ENCODE measurements around the gene SYNE2.
"Not testable (repeated sequence)": the region's sequence is repeated elsewhere in the genome, so short reads cannot be mapped to it uniquely, and the experiment has no call there.

SYNE2 gene

GRCh38 chr14:64174922-64175782, 322.3 kb downstream of the SYNE2 start:
- intact Hi-C loops (cut with micrococcal nuclease) = no loop called here
- no peaks in the 10 kb centered on the region for H3K27me3 Mint-ChIP-seq
- H3K4me3 Mint-ChIP-seq = no peak overlapping the region
- no peak overlapping the region for H3K27ac Mint-ChIP-seq
- no peaks in the 10 kb centered on the region for H3K9me3 Mint-ChIP-seq
- no peaks in the 10 kb centered on the region for H3K4me1 Mint-ChIP-seq (ENCODE audit: low read depth)
- no peaks in the 10 kb centered on the region for H3K36me3 Mint-ChIP-seq (ENCODE audit: low read depth)

- no peak overlapping the region for H3K4me3 Mint-ChIP-seq
- no peaks in the 10 kb centered on the region for H3K27me3 Mint-ChIP-seq
- H3K27ac Mint-ChIP-seq = no peak overlapping the region
- no peaks in the 10 kb centered on the region for H3K36me3 Mint-ChIP-seq (ENCODE audit: low read depth)
- no peaks in the 10 kb centered on the region for H3K4me1 Mint-ChIP-seq (ENCODE audit: low read depth)
- H3K9me3 Mint-ChIP-seq = no peaks in the 10 kb centered on the region
- intact Hi-C loops (cut with micrococcal nuclease) = no loop called here
Observed at GRCh38 chr14:64176330-64176729, 323.5 kb downstream of the SYNE2 start.

DNA sequence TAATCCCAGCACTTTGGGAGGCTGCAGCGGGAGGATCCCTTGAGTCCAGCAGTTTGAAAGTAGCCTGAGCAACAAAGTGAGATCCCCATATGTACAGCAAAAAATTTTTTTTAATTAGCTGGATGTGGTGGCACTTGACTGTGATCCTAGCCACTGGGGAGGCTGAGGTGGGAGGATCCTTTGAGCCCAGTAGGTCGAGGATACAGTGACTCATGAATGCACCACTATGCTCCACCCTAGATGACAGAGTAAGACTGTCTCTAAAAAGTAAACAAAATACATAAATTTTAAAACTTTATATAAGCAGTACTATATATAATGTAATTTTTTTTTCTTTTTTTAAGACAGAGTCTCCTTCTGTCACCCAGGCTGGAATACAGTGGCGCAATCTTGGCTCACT, 326.0 kb downstream of the SYNE2 start:
- intact Hi-C loops (cut with micrococcal nuclease) = no loop called here
- H3K27me3 Mint-ChIP-seq = no peaks in the 10 kb centered on the region
- H3K27ac Mint-ChIP-seq = no peak overlapping the region
- no peaks in the 10 kb centered on the region for H3K4me1 Mint-ChIP-seq (ENCODE audit: low read depth)
- no peaks in the 10 kb centered on the region for H3K36me3 Mint-ChIP-seq (ENCODE audit: low read depth)
- no peak overlapping the region for H3K4me3 Mint-ChIP-seq
- H3K9me3 Mint-ChIP-seq = no peaks in the 10 kb centered on the region

GRCh38 chr14:64182908-64183307, 330.1 kb downstream of the SYNE2 start:
- not testable (repeated sequence) for H3K4me1 Mint-ChIP-seq (ENCODE audit: low read depth); H3K36me3 Mint-ChIP-seq (ENCODE audit: low read depth); H3K4me3 Mint-ChIP-seq

GRCh38 chr14:64184103-64184729, 331.4 kb downstream of the SYNE2 start:
- no peaks in the 10 kb centered on the region for H3K27me3 Mint-ChIP-seq
- intact Hi-C loops (cut with micrococcal nuclease) = no loop called here
- H3K4me3 Mint-ChIP-seq = no peak overlapping the region
- H3K9me3 Mint-ChIP-seq = no peaks in the 10 kb centered on the region
- no peak overlapping the region for H3K27ac Mint-ChIP-seq
- no peaks in the 10 kb centered on the region for H3K4me1 Mint-ChIP-seq (ENCODE audit: low read depth)
- H3K36me3 Mint-ChIP-seq (ENCODE audit: low read depth) = no peaks in the 10 kb centered on the region

More at GRCh38 chr14:64182908-64183307, 330.1 kb downstream of the SYNE2 start:
- H3K27ac Mint-ChIP-seq; intact Hi-C loops (cut with micrococcal nuclease); H3K27me3 Mint-ChIP-seq; H3K9me3 Mint-ChIP-seq: not testable (repeated sequence)

DNA sequence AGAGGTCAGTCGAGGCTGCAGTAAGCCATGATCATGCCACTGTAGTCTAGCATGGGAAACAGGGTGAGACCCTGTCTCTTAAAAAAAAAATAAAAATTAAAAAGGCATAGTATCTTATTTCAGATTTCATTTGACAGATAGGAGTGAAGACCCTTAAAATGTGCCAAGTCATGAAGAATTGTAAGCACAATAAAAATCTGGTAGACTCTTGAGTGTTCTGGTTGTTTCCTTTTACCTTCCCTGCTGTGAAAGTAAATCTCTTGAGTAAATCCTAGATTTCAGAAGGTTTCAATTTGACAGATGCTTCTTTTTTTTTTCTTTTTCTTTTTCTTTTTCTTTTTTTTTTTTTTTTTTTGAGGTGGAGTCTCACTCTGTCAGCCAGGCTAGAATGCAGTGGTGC, 332.4 kb downstream of the SYNE2 start:
- H3K36me3 Mint-ChIP-seq (ENCODE audit: low read depth) = no peaks in the 10 kb centered on the region
- intact Hi-C loops (cut with micrococcal nuclease) = no loop called here
- no peak overlapping the region for H3K27ac Mint-ChIP-seq

DNA sequence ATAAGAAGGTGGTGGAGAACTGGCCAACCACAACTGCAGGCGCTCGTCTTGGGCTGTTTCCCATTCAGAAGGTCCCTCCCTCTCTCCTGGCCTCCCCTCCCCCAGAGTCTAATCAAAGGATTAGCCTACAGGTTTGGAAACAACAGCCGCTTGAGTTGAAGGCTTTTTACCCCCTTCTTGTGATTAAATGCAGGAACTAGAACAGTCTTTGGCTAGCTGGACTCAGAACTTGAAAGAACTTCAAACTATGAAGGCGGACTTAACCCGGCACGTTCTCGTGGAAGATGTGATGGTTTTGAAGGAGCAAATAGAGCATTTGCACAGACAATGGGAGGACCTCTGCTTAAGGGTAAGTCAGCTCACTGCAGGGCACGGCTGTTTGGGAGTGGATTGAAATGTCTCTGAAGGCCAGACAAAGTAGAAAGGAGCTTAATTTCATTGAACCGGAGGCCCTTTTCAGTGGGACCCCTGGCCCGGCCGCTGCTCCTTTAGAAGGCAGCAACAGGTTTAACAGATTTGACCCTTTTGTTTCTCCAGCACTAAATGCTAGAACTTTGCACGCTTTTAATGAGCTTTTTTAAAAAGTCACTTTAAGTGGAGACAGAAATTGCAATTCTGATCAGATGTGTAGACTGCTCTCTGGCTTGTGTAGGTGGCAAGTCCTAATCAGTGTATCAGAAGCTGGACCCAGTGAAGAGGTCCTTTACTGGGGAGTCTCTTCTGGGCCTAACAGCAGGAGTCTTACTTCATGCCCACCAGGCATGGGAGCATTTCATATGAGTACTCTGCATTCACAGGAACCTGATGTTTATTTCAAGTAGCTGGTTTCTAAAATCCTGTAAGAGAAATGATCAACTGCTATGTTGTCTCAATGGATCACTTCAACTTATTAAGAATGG, 333.7 kb downstream of the SYNE2 start:
- H3K4me1 Mint-ChIP-seq (ENCODE audit: low read depth) = no peaks in the 10 kb centered on the region
- no peaks in the 10 kb centered on the region for H3K27me3 Mint-ChIP-seq
- no peaks in the 10 kb centered on the region for H3K9me3 Mint-ChIP-seq
- H3K27ac Mint-ChIP-seq = no peak overlapping the region
- no peak overlapping the region for H3K4me3 Mint-ChIP-seq
- H3K36me3 Mint-ChIP-seq (ENCODE audit: low read depth) = no peaks in the 10 kb centered on the region
- intact Hi-C loops (cut with micrococcal nuclease) = no loop called here

More for the DNA sequence above, 332.4 kb downstream of the SYNE2 start:
- Mint-ChIP-seq H3K9me3 (no peaks in the 10 kb centered on the region), H3K4me3 (no peak overlapping the region), H3K27me3 (no peaks in the 10 kb centered on the region), H3K4me1 (ENCODE audit: low read depth) (no peaks in the 10 kb centered on the region)

- Mint-ChIP-seq H3K4me1 (ENCODE audit: low read depth) (no peaks in the 10 kb centered on the region), H3K4me3 (no peak overlapping the region), H3K36me3 (ENCODE audit: low read depth) (no peaks in the 10 kb centered on the region), H3K9me3 (no peaks in the 10 kb centered on the region), H3K27me3 (no peaks in the 10 kb centered on the region), H3K27ac (no peak overlapping the region)
- intact Hi-C loops (cut with micrococcal nuclease) = no loop called here
Observed at GRCh38 chr14:64187331-64187730, 334.5 kb downstream of the SYNE2 start.

DNA sequence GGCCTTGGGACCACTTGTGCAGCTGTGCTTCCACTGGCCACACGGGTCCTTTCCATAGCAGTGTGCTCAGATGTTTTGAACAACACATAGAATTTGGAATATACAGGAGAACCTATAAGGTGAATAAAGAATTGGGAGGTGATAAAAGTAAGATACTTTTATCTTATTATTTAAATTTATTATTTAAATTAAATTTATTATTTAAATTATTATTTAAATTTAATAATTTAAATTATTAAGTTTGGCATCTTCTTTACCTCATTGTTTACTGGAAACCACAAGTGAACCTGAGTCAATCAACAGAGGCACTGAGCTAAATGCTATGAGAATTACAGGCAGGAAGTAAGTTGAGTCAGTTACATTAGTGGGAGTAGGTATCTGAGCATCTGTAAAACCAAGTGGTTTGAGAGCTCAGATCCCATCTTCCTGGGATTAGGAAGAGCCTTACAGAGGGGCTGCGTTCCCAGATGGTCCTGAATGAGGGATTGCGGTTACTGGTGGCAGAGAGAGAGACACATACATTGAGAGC, 338.2 kb downstream of the SYNE2 start:
- H3K36me3 Mint-ChIP-seq (ENCODE audit: low read depth) = no peaks in the 10 kb centered on the region

GRCh38 chr14:64191756-64192155, 339.0 kb downstream of the SYNE2 start:
- Mint-ChIP-seq H3K27me3 (peaks cover 3% of the 10 kb centered on the region), H3K27ac (no peak overlapping the region), H3K4me3 (no peak overlapping the region), H3K4me1 (ENCODE audit: low read depth) (peaks cover under 1% of the 10 kb centered on the region), H3K9me3 (no peaks in the 10 kb centered on the region), H3K36me3 (ENCODE audit: low read depth) (no peaks in the 10 kb centered on the region)
- intact Hi-C loops (cut with micrococcal nuclease) = no loop called here

More for the DNA sequence above, 338.2 kb downstream of the SYNE2 start:
- Mint-ChIP-seq H3K4me3 (no peak overlapping the region), H3K4me1 (ENCODE audit: low read depth) (no peaks in the 10 kb centered on the region), H3K27me3 (no peaks in the 10 kb centered on the region), H3K27ac (no peak overlapping the region), H3K9me3 (no peaks in the 10 kb centered on the region)
- intact Hi-C loops (cut with micrococcal nuclease) = no loop called here

- intact Hi-C loops (cut with micrococcal nuclease) = no loop called here
- no peaks in the 10 kb centered on the region for H3K36me3 Mint-ChIP-seq (ENCODE audit: low read depth)
- H3K9me3 Mint-ChIP-seq = no peaks in the 10 kb centered on the region
- no peak overlapping the region for H3K27ac Mint-ChIP-seq
- peaks cover 5% of the 10 kb centered on the region for H3K4me1 Mint-ChIP-seq (ENCODE audit: low read depth)
- H3K27me3 Mint-ChIP-seq = peaks cover 6% of the 10 kb centered on the region
- H3K4me3 Mint-ChIP-seq = no peak overlapping the region
Observed at GRCh38 chr14:64193821-64194220, 341.0 kb downstream of the SYNE2 start.

DNA sequence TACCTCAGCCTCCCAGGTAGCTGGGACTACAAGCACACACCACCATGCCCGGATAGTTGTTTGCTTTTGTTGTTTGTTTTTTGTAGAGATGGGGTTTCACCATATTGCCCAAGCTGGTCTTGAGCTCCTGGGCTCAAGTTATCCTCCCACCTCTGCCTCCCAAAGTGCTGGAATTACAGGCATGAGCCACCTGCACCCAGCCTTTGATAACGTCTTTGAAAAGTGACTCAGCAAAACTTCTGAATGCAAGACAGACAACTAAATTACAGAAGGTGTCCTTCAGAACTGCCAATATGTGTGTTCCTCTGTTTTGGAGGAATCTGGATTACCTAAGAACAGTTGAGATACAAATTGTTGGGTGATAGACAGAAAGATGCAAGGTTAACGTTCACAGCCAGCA, 341.6 kb downstream of the SYNE2 start:
- H3K36me3 Mint-ChIP-seq (ENCODE audit: low read depth) = no peaks in the 10 kb centered on the region
- intact Hi-C loops (cut with micrococcal nuclease) = no loop called here
- H3K9me3 Mint-ChIP-seq = no peaks in the 10 kb centered on the region
- no peak overlapping the region for H3K27ac Mint-ChIP-seq
- no peak overlapping the region for H3K4me3 Mint-ChIP-seq
- peaks cover 5% of the 10 kb centered on the region for H3K4me1 Mint-ChIP-seq (ENCODE audit: low read depth)
- peaks cover 6% of the 10 kb centered on the region for H3K27me3 Mint-ChIP-seq

- Mint-ChIP-seq H3K4me3 (no peak overlapping the region), H3K9me3 (no peaks in the 10 kb centered on the region), H3K36me3 (ENCODE audit: low read depth) (no peaks in the 10 kb centered on the region), H3K4me1 (ENCODE audit: low read depth) (peaks cover 5% of the 10 kb centered on the region), H3K27me3 (peaks cover 6% of the 10 kb centered on the region), H3K27ac (no peak overlapping the region)
- intact Hi-C loops (cut with micrococcal nuclease) = no loop called here
Observed at GRCh38 chr14:64195199-64195598, 342.4 kb downstream of the SYNE2 start.

GRCh38 chr14:64196056-64196455, 343.3 kb downstream of the SYNE2 start:
- peaks cover 5% of the 10 kb centered on the region for H3K4me1 Mint-ChIP-seq (ENCODE audit: low read depth)
- H3K27ac Mint-ChIP-seq = no peak overlapping the region
- no peaks in the 10 kb centered on the region for H3K9me3 Mint-ChIP-seq
- no peak overlapping the region for H3K4me3 Mint-ChIP-seq
- H3K27me3 Mint-ChIP-seq = peaks cover 6% of the 10 kb centered on the region
- intact Hi-C loops (cut with micrococcal nuclease) = no loop called here
- H3K36me3 Mint-ChIP-seq (ENCODE audit: low read depth) = no peaks in the 10 kb centered on the region
